Measurements from ENCODE around the gene ZNF586.
"Not testable (repeated sequence)": the region's sequence is repeated elsewhere in the genome, so short reads cannot be mapped to it uniquely, and the experiment has no call there.

The ZNF586 gene

GRCh38 chr19:57821501-57821900 lies 52.0 kb downstream of the ZNF586 start:
- DNase-seq (ENCODE audit: extremely low read depth in 1 of 2, low read depth in 1 of 2), result not testable (repeated sequence)

GRCh38 chr19:57823155-57823554 lies 53.7 kb downstream of the ZNF586 start:
- not testable (repeated sequence) for DNase-seq (ENCODE audit: extremely low read depth in 1 of 2, low read depth in 1 of 2)

GRCh38 chr19:57823608-57824007 lies 54.1 kb downstream of the ZNF586 start:
- not testable (repeated sequence) for DNase-seq (ENCODE audit: extremely low read depth in 1 of 2, low read depth in 1 of 2)

- no peak for DNase-seq (ENCODE audit: extremely low read depth in 1 of 2, low read depth in 1 of 2)
Measured at GRCh38 chr19:57825511-57825910, 56.0 kb downstream of the ZNF586 start.

GRCh38 chr19:57829316-57829715 lies 59.8 kb downstream of the ZNF586 start:
- no peak for DNase-seq (ENCODE audit: extremely low read depth in 1 of 2, low read depth in 1 of 2)

DNA sequence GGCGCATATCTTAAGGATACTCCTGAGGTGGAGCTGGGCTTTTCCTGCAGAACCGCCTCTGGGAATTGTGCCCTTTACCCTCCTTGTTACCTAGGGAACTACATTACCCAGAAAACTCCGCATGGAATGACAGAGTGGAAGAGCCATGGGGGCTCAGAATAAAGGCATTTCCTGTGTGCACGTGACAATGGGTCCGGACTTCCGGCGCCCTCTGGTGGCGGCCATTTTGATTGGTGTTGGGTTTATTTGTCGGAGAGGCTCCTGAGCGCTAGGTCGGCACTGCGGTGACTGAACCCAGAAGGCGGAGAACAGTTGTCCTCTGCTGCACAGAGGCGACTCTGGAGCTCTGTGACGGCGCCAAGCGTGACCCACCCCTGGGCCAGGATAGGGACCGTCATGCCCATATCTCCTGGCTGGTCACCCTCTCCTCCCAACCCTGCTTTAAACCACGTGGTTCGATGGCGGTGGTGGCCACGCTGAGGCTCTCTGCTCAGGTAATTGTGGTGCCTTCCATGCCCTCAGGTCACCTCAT lies 60.7 kb downstream of the ZNF586 start, which contains the start of gene ZNF587B:
Gene ZNF587B, plus strand, starts transcription at position 229 of the 532 bp plus-strand sequence. Its CDS starts 230 bp downstream, at position 459.
- no peak for DNase-seq (ENCODE audit: extremely low read depth in 1 of 2, low read depth in 1 of 2)
